Activated CD4-positive, alpha-beta memory T cell treated with anti-CD3 and anti-CD28 coated beads for 36 hours (primary cell): ENCODE data around the gene GABRR2. TPM values are rescaled to one million over a fixed set of nuclear protein-coding genes. Genes with fewer than 3 reads are reported as not detected.

ENCODE experiments used
- CTCF ChIA-PET: fragments of 350-600 bp; sonication (Branson Sonifier 250); formaldehyde crosslinking; loops from one replicate; lab custom pipeline; 2021; ENCODE audit warnings: antibody characterized with exemption, inconsistent platforms; lab: Charles Lee
- POLR2A ChIA-PET: fragments of 350-600 bp; sonication (Branson Sonifier 250); formaldehyde crosslinking; loops from one replicate; lab custom pipeline; 2021; ENCODE audit warnings: antibody characterized with exemption; lab: Charles Lee
- DNase-seq: peaks from one replicate; pipeline ENCODE4 v3.0.0-alpha.2; 2020
- H3K27ac Mint-ChIP-seq: one replicate; pipeline ENCODE4 v1.8.0; 2021; ENCODE audit warnings: mixed read lengths
- H3K27me3 Mint-ChIP-seq: one replicate; pipeline ENCODE4 v1.8.0; 2021; ENCODE audit warnings: mixed read lengths
- H3K36me3 Mint-ChIP-seq: one replicate; pipeline ENCODE4 v1.8.0; 2021; ENCODE audit warnings: mixed read lengths
- H3K4me1 Mint-ChIP-seq: one replicate; pipeline ENCODE4 v1.8.0; 2021; ENCODE audit warnings: low read depth, mixed read lengths
- H3K4me3 Mint-ChIP-seq: one replicate; pipeline ENCODE4 v1.8.0; 2021; ENCODE audit warnings: mild to moderate bottlenecking, mixed read lengths
- H3K9me3 Mint-ChIP-seq: one replicate; pipeline ENCODE4 v1.8.0; 2021; ENCODE audit warnings: mixed read lengths
- intact Hi-C: fragments of 100-400 bp; cut with micrococcal nuclease; formaldehyde crosslinking; loops from one replicate; pipeline ENCODE4 v1.15.1; 2023
- total RNA-seq, 2 experiments: library from RNA; stranded (reverse); gene quantifications; one replicate each; pipeline ENCODE4 v1.2.3, GENCODE V29; 2021

The GABRR2 gene
- total RNA-seq, 2 experiments from 2014 or later: 0.50 to 0.51 TPM

GRCh38 chr6:89352278-89353117 lies 37.4 kb upstream of the GABRR2 start, which contains the start of gene UBE2J1:
Gene UBE2J1, minus strand, starts transcription at chr6:89352722. Its CDS starts 153 bp downstream, at chr6:89352569.
- ChIA-PET POLR2A (interaction anchor here (0.5 to 6.1 kb wide), 9 partner anchors 15 to 495 kb away, joined by 3 to 37 read pairs (median 3); partner anchors contain the start of genes LYRM2, PM20D2 and PNRC1), CTCF (interaction anchor here (0.5 to 7.6 kb wide), 7 partner anchors 11 to 258 kb away, joined by 3 to 47 read pairs (median 10); no protein-coding TSS in a partner anchor)
- H3K27me3 Mint-ChIP-seq: no peaks in the 10 kb centered on the region
- intact Hi-C loops: loop anchor here (1.0 to 10.0 kb wide), 6 partner anchors 54 to 752 kb away; partner anchors contain the start of genes CASP8AP2, PNRC1 and RNGTT
- H3K9me3 Mint-ChIP-seq: no peaks in the 10 kb centered on the region
- H3K4me3 Mint-ChIP-seq: peak within 1 kb of the TSS; percentile 91
- peaks cover 75% of the 10 kb centered on the region for H3K4me1 Mint-ChIP-seq
- peak within 1 kb of the TSS; percentile 84 for H3K27ac Mint-ChIP-seq
- peak; percentile 85 for DNase-seq
- H3K36me3 Mint-ChIP-seq: peaks cover 3% of the 10 kb centered on the region

GRCh38 chr6:89351671-89352277 lies 36.7 kb upstream of the GABRR2 start:
- POLR2A ChIA-PET: interaction anchor here (0.6 to 6.1 kb wide), 4 partner anchors 53 to 1112 kb away, joined by 3 to 37 read pairs (median 17); partner anchors contain the start of genes PM20D2 and PNRC1
- peaks cover 70% of the 10 kb centered on the region for H3K4me1 Mint-ChIP-seq

DNA sequence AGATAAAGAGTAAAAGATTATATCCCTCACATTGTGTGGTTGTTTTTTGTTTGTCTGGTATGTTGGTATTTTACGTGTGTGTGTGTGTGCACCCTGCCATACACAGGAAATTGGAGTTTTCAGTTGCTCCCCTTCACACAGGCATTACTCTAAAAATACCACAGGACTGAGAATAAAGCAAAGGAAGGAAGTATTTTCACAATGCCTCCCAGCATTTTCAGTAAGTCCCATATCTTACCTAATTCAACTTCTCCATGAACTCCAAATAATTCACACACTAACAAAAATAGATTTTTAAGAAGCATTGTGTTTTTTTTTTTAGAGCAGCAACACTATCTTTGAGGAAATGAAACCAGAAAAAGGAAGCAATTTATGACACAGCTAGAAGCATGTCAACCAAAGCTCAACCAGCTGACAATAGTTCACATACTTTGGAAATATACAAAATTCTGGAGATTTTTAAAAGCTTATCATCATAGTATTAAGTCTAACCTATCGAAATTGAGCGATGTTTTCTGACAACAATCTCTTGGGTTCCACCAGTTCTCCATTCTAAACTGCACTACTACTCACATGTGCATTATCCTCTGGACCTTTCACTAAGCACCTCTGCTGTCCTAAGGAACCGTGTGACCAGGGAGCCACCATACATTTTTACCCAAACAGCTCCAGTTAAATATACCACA lies 35.3 kb upstream of the GABRR2 start:
- peak overlapping the region; percentile 69 for H3K27ac Mint-ChIP-seq
- DNase-seq: no peak
- peaks cover 57% of the 10 kb centered on the region for H3K4me1 Mint-ChIP-seq
- peaks cover 3% of the 10 kb centered on the region for H3K36me3 Mint-ChIP-seq
- peak overlapping the region; percentile 91 for H3K4me3 Mint-ChIP-seq
- ChIA-PET CTCF (interaction anchor here (0.7 to 7.6 kb wide), 6 partner anchors 15 to 68 kb away, joined by 3 to 47 read pairs (median 8); no protein-coding TSS in a partner anchor), POLR2A (interaction anchor here (3.7 to 6.1 kb wide), 2 partner anchors 52 to 270 kb away, joined by 29 to 37 read pairs; partner anchors contain the start of gene PNRC1)
- intact Hi-C loops: loop anchor here (2.0 to 10.0 kb wide), 5 partner anchors 204 to 754 kb away; partner anchors contain the start of genes CASP8AP2, PM20D2 and RNGTT
- no peaks in the 10 kb centered on the region for H3K27me3 Mint-ChIP-seq
- no peaks in the 10 kb centered on the region for H3K9me3 Mint-ChIP-seq

More at GRCh38 chr6:89351671-89352277, 36.7 kb upstream of the GABRR2 start:
- no peak for DNase-seq
- peak overlapping the region; percentile 84 for H3K27ac Mint-ChIP-seq
- H3K27me3 Mint-ChIP-seq: no peaks in the 10 kb centered on the region
- H3K4me3 Mint-ChIP-seq: peak overlapping the region; percentile 91
- intact Hi-C loops: loop anchor here (1.0 to 10.0 kb wide), 8 partner anchors 9 to 753 kb away; partner anchors contain the start of genes CASP8AP2, PM20D2, PNRC1 and RNGTT
- peaks cover 3% of the 10 kb centered on the region for H3K36me3 Mint-ChIP-seq
- H3K9me3 Mint-ChIP-seq: no peaks in the 10 kb centered on the region
- CTCF ChIA-PET: interaction anchor here (0.6 to 7.6 kb wide), 7 partner anchors 9 to 259 kb away, joined by 3 to 47 read pairs (median 6); no protein-coding TSS in a partner anchor

DNA sequence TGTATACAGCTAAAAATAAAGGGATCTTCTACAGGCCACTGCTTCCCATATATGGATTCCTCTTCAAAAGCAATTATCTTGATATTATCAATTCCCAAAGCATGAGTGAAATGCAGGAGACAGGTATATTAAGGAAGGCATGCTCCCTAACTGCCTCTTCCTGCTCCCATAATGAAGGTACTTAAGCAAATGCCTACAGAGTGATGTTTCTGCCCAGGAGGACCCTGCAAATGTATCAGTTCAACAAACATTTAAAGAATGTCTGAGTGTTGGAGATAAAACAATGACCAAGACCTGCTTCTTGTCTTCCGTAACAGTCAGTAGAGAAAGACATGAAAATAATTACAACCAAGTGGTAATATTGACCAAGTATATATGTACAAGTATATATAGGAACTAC lies 33.3 kb upstream of the GABRR2 start:
- H3K9me3 Mint-ChIP-seq: no peaks in the 10 kb centered on the region
- DNase-seq: no peak
- POLR2A ChIA-PET: interaction anchor here (6.1 kb wide), 1 partner anchor 268 kb away, joined by 37 read pairs; the partner anchor contains the start of gene PNRC1
- H3K27me3 Mint-ChIP-seq: no peaks in the 10 kb centered on the region
- peaks cover 54% of the 10 kb centered on the region for H3K4me1 Mint-ChIP-seq
- H3K4me3 Mint-ChIP-seq: no peak overlapping the region
- CTCF ChIA-PET: interaction anchor here (7.6 kb wide), 1 partner anchor 24 kb away, joined by 47 read pairs; no protein-coding TSS in a partner anchor
- H3K27ac Mint-ChIP-seq: no peak overlapping the region
- peaks cover 3% of the 10 kb centered on the region for H3K36me3 Mint-ChIP-seq
- intact Hi-C loops: no loop called here

- Mint-ChIP-seq H3K36me3 (peaks cover 3% of the 10 kb centered on the region), H3K27ac (no peak overlapping the region), H3K4me1 (peaks cover 52% of the 10 kb centered on the region), H3K4me3 (no peak overlapping the region), H3K9me3 (no peaks in the 10 kb centered on the region), H3K27me3 (no peaks in the 10 kb centered on the region)
- DNase-seq: no peak
- POLR2A ChIA-PET: interaction anchor here (6.1 kb wide), 1 partner anchor 268 kb away, joined by 37 read pairs; the partner anchor contains the start of gene PNRC1
- CTCF ChIA-PET: interaction anchor here (0.6 to 7.6 kb wide), 2 partner anchors 24 to 381 kb away, joined by 3 to 47 read pairs; no protein-coding TSS in a partner anchor
- intact Hi-C loops: no loop called here
Observed at GRCh38 chr6:89347825-89348224, 32.7 kb upstream of the GABRR2 start.

GRCh38 chr6:89346433-89346832 lies 31.3 kb upstream of the GABRR2 start:
- POLR2A ChIA-PET: no interaction called here
- no peak for DNase-seq
- CTCF ChIA-PET: interaction anchor here (7.6 kb wide), 1 partner anchor 26 kb away, joined by 47 read pairs; no protein-coding TSS in a partner anchor
- Mint-ChIP-seq H3K9me3 (no peaks in the 10 kb centered on the region), H3K36me3 (peaks cover 3% of the 10 kb centered on the region), H3K27ac (no peak overlapping the region), H3K4me1 (peaks cover 48% of the 10 kb centered on the region), H3K27me3 (no peaks in the 10 kb centered on the region), H3K4me3 (no peak overlapping the region)
- intact Hi-C loops: no loop called here

DNA sequence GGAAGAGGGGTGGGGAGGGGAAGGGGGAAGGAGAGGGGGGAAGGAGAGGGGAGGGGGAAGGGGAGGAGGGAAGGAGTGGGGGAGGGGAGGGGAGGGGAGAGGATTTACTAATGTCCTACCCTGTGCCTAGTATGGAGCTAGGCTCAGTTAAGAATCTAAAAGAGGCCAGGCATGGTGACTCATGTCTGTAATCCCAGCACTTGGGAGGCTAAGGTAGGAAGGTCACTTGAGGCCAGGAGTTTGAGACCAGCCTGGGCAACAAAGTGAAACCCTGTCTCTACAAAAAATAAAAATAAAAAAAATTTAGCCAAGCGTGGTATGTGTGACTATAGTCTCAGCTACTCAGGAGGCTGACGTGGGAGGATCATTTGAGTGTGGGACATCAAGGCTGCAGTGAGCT lies 24.5 kb upstream of the GABRR2 start:
- CTCF ChIA-PET: interaction anchor here (0.7 to 1.5 kb wide), 2 partner anchors 27 to 33 kb away, joined by 3 read pairs; no protein-coding TSS in a partner anchor
- H3K4me1 Mint-ChIP-seq: peaks cover 5% of the 10 kb centered on the region
- no peaks in the 10 kb centered on the region for H3K9me3 Mint-ChIP-seq
- H3K27ac Mint-ChIP-seq: no peak overlapping the region
- DNase-seq: no peak
- no peaks in the 10 kb centered on the region for H3K27me3 Mint-ChIP-seq
- POLR2A ChIA-PET: no interaction called here
- H3K36me3 Mint-ChIP-seq: peaks cover 22% of the 10 kb centered on the region
- no peak overlapping the region for H3K4me3 Mint-ChIP-seq
- intact Hi-C loops: no loop called here

DNA sequence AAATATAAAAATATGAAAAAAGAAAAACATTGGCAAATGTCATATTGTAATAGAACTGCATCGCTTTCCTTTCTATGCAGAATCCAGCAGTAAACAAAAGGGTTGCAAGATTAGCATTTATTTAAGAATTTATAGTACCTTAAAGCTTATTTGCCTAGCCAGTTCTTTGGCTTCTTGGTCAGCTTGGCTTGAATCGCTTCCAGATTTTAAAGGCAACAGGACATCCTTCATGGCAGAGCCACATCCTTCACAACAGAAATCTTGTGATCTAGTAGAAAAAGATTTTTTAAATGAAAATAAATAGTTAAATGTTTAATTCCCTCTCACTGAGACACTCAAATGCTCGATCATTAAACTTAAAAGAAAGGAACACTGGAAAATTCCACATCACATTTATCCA lies 20.1 kb upstream of the GABRR2 start:
- H3K36me3 Mint-ChIP-seq: peaks cover 18% of the 10 kb centered on the region
- POLR2A ChIA-PET: no interaction called here

GRCh38 chr6:89330910-89331309 lies 15.8 kb upstream of the GABRR2 start:
- H3K27me3 Mint-ChIP-seq: no peaks in the 10 kb centered on the region
- no peaks in the 10 kb centered on the region for H3K9me3 Mint-ChIP-seq
- CTCF ChIA-PET: interaction anchor here (0.7 kb wide), 1 partner anchor 44 kb away, joined by 4 read pairs; no protein-coding TSS in a partner anchor
- no peak overlapping the region for H3K27ac Mint-ChIP-seq
- POLR2A ChIA-PET: no interaction called here
- DNase-seq: no peak
- peaks cover 23% of the 10 kb centered on the region for H3K36me3 Mint-ChIP-seq
- no peaks in the 10 kb centered on the region for H3K4me1 Mint-ChIP-seq
- intact Hi-C loops: no loop called here
- no peak overlapping the region for H3K4me3 Mint-ChIP-seq

More for the DNA sequence above, 20.1 kb upstream of the GABRR2 start:
- CTCF ChIA-PET: interaction anchor here (1.3 to 1.4 kb wide), 2 partner anchors 9 to 37 kb away, joined by 3 read pairs; no protein-coding TSS in a partner anchor
- no peaks in the 10 kb centered on the region for H3K27me3 Mint-ChIP-seq
- H3K27ac Mint-ChIP-seq: no peak overlapping the region
- intact Hi-C loops: no loop called here
- no peaks in the 10 kb centered on the region for H3K4me1 Mint-ChIP-seq
- DNase-seq: no peak
- H3K4me3 Mint-ChIP-seq: no peak overlapping the region
- H3K9me3 Mint-ChIP-seq: no peaks in the 10 kb centered on the region

DNA sequence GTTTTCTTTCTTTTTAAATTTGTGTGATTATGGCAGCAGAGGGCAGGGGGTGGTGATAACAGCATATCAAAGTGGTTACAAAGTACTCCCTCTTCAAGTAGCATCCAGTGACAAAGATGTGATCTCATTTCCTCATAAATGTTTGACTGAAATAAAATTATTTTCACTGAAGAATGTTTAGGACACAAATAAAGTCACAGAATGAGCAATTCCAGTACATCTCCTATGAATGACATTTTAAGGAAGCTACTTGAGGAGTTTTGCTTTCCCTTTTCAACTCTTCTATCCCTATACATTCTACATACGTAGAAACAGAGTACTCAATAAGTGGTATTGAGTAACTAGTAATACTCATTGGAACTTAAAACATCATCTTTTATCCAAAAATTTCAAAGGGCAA lies 13.9 kb upstream of the GABRR2 start:
- peaks cover 23% of the 10 kb centered on the region for H3K36me3 Mint-ChIP-seq
- H3K27me3 Mint-ChIP-seq: no peaks in the 10 kb centered on the region
- POLR2A ChIA-PET: no interaction called here
- H3K4me3 Mint-ChIP-seq: no peak overlapping the region
- H3K9me3 Mint-ChIP-seq: no peaks in the 10 kb centered on the region
- CTCF ChIA-PET: no interaction called here
- H3K4me1 Mint-ChIP-seq: no peaks in the 10 kb centered on the region
- intact Hi-C loops: no loop called here
- H3K27ac Mint-ChIP-seq: no peak overlapping the region
- DNase-seq: no peak

DNA sequence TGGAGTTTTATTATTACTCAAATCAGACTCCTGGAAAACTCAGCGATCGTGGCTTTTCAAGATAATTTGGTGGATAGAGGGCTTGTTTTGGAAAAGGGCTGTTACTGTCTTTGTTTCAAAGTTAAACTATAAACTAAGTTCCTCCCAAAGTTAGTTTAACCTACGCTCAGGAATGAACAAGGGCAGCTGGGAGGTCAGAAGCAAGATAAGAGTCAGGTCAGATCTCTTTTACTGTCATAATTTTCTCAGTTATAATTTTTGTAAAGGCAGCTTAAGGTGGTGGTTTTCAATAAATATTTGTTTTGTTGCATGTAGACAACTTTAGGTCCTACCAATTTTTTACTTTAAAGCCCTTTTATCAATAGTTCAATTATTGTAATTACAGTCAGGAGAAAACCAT lies 9.2 kb upstream of the GABRR2 start:
- no peak for DNase-seq
- Mint-ChIP-seq H3K27me3 (no peaks in the 10 kb centered on the region), H3K9me3 (no peaks in the 10 kb centered on the region), H3K27ac (no peak overlapping the region), H3K4me3 (no peak overlapping the region), H3K36me3 (peaks cover 17% of the 10 kb centered on the region), H3K4me1 (no peaks in the 10 kb centered on the region)
- ChIA-PET CTCF (no interaction called here), POLR2A (no interaction called here)
- intact Hi-C loops: no loop called here
